HCT116 (cell line): ENCODE results near the gene GAS2.

Experiments used
- FOSL1 ChIP-seq: IDR thresholded peaks from 2 replicates; pipeline ENCODE4 v1.6.1; 2012; ENCODE audit warnings: low read depth
- JUND ChIP-seq: IDR thresholded peaks from 2 replicates; pipeline ENCODE4 v1.6.1; 2012
- POLR2A ChIP-seq: IDR thresholded peaks from 2 replicates; pipeline ENCODE4 v1.7.0; 2011; ENCODE audit warnings: borderline replicate concordance; ENCODE audit not compliant: insufficient read depth, insufficient read length; ENCODE audit errors: extremely low read depth
- POLR2AphosphoS5 ChIP-seq: IDR thresholded peaks from 2 replicates; pipeline ENCODE4 v1.6.1; 2011; ENCODE audit warnings: mild to moderate bottlenecking, low read depth, low read length, moderate library complexity
- RAD21 ChIP-seq: IDR thresholded peaks from 2 replicates; pipeline ENCODE4 v1.6.1; 2012; ENCODE audit warnings: low read depth, mild to moderate bottlenecking
- YY1 ChIP-seq: IDR thresholded peaks from 2 replicates; pipeline ENCODE4 v1.6.1; 2011; ENCODE audit warnings: low read length, low read depth, moderate library complexity, mild to moderate bottlenecking; ENCODE audit not compliant: insufficient replicate concordance; ENCODE audit errors: extremely low read depth
- TF ChIP-seq, protein P1 (sequence below), 3 experiments: fragments of 200-600 bp in 1 of 3; sonication (generic) in 1 of 3; IDR thresholded peaks in 2 of 3; conservative IDR thresholded peaks in 1 of 3; 2 replicates each; pipeline ENCODE4 v1.5.1; 2012 to 2017; ENCODE audit warnings: low read depth in 2 of 3, low read length in 2 of 3, antibody characterized with exemption in 1 of 3, borderline replicate concordance in 1 of 3, control low read depth in 1 of 3, mild to moderate bottlenecking in 1 of 3, mixed read lengths in 1 of 3, mixed run types in 1 of 3, moderate library complexity in 1 of 3; ENCODE audit not compliant: insufficient read depth in 1 of 3
- TF ChIP-seq, protein P2 (sequence below): IDR thresholded peaks from 2 replicates; pipeline ENCODE4 v1.6.1; 2012

DNA sequence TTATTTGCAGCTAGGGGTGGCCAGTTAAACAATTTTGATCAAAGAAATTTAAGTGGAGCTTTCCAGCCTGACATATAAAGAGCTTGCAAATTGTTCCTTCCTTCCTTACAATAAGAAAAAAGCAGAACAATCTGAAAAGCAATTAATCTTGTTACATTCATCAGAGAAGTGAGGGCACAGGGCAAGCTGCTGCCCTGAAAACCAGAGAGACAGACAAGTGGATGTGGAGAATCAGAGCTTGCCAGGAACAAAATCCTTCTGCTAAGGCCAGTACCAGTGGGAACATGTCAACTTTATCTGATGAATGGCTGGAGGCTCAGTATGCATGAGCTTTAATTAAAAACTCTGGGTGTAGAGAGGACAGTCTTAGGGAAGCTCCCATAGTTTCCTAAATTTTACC is 185.1 kb downstream of the GAS2 start:
- TF ChIP-seq RAD21, result no peak
- TF ChIP-seq, protein P1, sequence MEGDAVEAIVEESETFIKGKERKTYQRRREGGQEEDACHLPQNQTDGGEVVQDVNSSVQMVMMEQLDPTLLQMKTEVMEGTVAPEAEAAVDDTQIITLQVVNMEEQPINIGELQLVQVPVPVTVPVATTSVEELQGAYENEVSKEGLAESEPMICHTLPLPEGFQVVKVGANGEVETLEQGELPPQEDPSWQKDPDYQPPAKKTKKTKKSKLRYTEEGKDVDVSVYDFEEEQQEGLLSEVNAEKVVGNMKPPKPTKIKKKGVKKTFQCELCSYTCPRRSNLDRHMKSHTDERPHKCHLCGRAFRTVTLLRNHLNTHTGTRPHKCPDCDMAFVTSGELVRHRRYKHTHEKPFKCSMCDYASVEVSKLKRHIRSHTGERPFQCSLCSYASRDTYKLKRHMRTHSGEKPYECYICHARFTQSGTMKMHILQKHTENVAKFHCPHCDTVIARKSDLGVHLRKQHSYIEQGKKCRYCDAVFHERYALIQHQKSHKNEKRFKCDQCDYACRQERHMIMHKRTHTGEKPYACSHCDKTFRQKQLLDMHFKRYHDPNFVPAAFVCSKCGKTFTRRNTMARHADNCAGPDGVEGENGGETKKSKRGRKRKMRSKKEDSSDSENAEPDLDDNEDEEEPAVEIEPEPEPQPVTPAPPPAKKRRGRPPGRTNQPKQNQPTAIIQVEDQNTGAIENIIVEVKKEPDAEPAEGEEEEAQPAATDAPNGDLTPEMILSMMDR (IDR thresholded peaks at IDR 0.05 in 2 of 3, conservative IDR thresholded peaks at IDR 0.05 in 1 of 3; ENCODE audit: borderline replicate concordance in 1 of 3, insufficient read depth in 1 of 3, low read depth in 2 of 3, low read length in 2 of 3), result no peak
- TF ChIP-seq POLR2A, result no peak
- TF ChIP-seq, protein P2, sequence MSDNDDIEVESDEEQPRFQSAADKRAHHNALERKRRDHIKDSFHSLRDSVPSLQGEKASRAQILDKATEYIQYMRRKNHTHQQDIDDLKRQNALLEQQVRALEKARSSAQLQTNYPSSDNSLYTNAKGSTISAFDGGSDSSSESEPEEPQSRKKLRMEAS, result no peak
- no peak for TF ChIP-seq YY1
- no peak for TF ChIP-seq JUND
- TF ChIP-seq FOSL1, result no peak
- no peak for TF ChIP-seq POLR2AphosphoS5
